GM21737 (cell line): Measurements from ENCODE around the gene ACTRT2.

Experiments
- ATAC-seq: cut with Tn5 transposase; IDR thresholded peaks from one replicate; pipeline ENCODE4 v1.9.1; 2021; ENCODE audit warnings: mild to moderate bottlenecking, moderate library complexity; ENCODE audit not compliant: unreplicated experiment

The ACTRT2 gene

DNA sequence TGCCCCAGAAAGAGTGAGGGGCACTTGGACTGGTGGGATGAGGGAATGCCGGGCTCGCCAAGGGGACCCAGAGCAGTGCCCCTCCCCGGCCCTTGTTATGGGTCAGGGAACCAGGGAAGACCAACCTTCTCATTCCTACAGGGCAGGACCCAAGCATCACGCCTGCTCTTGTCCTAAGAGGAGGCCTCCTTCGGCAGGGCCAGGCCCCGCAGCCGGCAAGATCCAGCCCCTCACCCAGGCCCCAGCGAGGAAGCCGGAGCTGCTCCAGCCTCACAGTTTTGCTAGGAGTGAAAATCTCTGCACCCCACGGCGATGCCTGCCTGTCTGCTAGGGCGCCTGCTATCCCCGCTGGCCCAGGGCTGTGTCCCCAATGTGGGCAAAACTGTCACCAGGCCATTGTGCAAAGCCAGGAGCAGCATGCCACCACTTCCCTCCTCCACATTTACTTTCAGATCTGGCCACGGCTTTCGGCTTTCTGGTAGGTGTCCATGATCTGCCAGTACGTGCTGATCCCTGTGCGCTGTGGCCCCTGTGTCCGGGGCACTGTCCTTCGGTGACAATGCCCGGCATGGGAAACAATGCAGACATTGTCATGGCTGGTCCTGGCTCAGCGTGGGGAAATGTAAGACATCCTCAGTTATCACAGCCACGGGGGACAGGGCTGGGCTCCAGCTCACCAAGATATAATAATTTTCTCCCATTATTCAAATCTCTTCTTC is 9.6 kb downstream of the ACTRT2 start:
- no peak for ATAC-seq

DNA sequence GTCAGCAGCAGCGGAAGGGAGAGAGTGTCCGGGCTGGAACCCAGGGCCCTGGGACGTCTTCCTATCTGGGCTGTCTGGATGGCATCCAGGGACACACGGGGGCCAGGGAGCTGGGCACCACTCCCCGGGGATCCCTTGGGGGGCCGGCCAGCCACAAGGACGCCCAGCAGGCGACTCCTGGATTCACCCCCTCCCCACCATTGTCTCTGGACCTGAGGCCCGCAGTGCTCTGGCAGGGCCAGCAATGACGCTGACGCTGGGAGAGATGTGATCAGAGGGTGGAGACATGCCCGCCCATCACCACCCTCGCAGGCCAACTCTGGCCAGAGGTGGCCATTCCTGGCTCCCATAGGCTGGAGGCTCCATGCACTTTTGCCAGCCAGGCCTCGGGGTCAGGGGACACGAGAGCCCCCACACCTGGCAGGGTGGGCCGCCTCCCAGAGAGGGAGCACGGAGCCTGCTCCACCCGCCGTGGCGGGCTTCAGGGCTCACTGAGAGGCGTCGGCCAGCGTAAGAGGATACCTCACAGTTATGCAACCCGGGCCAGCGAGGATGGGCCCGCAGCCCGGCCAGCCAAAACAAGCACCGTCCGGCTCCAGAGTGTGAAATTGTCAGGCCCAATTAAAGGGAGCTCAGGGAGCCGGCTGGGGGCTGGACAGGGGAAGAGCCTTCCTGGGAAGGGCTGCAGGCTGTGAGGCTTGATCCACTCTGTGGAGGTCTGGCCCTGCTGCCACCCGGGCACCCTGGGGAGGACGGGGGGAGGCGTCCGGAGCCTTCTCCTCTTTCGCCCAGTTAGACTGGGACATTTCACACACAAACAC is 10.3 kb downstream of the ACTRT2 start:
- no peak for ATAC-seq

DNA sequence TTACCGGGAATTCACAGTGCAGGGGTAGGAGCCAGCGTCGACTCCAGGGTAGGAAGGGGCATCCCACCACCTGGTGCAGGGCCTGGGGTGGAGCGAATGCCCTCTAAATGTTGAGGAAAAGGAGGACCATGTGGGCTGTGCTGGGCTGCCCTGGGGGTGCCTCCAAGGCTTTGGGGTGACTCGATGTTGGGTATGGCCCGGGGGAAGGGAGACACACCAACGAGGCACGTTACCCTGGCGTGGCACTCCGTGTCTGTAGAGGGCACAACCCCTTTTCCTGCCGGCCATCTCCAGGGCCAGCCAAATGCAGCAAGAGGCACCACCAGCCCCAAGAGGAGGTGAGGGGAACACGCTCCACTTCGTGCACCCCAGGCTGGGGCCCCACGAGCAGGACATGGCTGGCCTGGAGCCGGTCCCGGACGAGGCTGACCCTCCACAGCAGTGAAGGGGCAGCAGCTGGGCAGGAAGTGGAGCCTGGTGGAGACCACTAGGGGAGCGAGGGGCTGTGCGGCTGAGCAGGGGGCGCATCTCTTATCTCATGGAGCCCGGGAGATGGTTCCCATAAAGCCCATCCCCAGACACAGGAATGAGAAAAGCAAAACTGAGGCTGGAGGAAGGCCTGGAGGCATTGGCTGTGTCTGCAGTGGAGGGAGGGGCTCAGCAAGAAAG is 11.2 kb downstream of the ACTRT2 start:
- no peak for ATAC-seq

DNA sequence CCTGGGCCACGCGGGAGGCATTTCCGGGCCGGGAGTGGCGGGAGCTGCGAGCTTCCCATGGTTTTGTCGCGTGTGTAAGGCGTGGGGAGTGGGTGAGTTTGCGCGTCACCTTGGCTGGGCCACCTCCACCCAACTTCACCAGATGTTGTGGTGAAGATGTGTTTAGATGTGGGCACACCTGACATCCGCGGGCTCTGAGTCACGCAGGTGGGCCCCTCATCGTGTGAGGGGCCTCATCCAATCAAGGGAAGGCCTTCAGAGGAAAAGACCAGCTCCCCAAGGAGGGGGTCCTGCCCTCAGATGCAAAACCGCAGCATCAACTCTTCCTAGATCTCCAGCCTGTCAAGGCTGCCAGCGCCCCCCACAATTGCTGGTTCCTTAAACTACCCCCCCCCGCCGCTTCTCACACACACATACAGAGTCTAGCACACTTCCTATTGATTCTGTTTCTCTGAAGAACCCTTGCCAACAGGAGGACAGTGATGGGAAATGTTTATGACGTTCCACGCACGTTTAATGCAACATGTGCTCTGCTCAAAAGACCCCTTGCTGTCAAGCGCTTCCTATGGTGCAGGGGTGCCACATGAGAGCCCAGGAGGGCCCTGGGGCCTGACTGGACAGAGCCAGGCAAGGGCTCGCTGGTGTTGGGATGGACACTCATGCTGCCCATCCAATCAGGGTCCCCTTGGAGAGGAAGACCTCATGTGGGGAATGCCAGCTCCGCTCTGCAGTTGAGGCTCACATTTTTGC is 11.9 kb downstream of the ACTRT2 start:
- no peak for ATAC-seq

DNA sequence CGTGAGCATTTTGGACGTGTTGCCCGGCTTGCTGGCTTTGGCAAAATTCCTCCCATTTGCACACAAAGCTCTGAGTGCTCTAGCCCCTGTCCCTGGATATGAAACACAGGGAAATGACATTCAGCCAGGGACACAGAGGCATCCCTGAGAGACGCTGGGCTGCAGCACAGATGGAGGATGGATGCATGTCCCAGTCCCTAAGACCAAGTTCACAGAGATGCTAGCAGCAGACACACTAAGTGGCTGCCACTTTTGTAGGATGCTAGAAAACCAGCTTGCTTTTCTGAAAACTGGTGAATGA is 12.5 kb downstream of the ACTRT2 start:
- no peak for ATAC-seq

DNA sequence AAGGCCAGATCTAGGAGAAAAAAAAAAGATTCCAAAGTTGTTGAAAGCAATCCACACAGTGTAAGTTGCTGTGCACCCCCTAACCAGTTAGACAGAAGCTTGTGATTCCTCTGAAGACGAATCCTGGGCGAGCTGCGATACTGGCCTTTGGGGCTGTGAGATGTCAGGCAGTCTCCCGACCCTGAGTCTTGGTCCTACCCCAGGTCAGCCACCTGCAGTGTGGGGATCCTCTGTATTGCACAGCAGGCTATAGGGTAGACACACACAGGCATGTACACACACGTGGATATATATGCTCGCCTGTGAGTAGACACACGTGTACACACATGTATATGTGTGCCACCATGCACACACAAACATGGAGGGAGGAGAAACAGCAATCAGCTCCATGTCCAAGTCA is 12.9 kb downstream of the ACTRT2 start:
- no peak for ATAC-seq

DNA sequence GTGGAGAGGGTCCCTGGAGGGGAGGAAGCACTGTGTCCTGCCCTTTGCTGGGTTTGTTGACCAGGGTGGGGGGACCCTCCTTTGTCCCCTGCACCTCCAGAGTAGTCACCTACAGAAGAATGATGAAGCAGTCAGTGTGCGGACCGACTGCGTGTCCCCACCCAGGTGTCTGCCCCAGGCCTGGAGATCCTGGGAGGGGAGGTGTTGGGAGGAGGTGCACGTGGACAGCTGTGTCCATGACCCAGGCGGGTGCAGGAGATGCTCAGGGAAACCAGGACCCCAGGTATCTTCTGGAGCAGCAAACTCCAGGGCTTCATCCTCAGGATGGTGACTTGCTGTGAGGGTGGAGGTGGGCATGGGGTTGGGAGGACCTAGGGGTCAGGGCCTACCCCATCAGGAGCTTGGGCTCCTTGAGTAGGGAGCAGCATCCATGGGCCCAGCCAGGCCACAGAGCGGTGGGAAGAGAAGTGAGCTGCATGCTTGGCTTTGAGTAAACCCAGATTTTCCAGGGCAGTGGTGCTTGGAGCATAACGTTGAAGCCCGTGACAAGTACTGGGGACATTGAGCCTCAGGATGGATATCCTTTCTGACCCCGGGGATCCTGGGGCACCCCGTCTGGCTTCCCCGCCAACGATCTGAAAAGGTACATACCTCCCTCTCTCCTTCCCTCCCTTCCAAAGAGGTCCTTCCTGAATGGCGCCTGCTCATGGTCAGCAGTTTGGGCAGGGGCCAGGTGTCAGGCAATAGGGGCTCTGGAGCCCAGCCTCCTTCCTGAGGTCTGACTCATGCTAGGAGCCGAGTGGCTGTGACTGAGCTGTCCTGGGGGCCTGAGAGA is 13.7 kb downstream of the ACTRT2 start:
- ATAC-seq: no peak

DNA sequence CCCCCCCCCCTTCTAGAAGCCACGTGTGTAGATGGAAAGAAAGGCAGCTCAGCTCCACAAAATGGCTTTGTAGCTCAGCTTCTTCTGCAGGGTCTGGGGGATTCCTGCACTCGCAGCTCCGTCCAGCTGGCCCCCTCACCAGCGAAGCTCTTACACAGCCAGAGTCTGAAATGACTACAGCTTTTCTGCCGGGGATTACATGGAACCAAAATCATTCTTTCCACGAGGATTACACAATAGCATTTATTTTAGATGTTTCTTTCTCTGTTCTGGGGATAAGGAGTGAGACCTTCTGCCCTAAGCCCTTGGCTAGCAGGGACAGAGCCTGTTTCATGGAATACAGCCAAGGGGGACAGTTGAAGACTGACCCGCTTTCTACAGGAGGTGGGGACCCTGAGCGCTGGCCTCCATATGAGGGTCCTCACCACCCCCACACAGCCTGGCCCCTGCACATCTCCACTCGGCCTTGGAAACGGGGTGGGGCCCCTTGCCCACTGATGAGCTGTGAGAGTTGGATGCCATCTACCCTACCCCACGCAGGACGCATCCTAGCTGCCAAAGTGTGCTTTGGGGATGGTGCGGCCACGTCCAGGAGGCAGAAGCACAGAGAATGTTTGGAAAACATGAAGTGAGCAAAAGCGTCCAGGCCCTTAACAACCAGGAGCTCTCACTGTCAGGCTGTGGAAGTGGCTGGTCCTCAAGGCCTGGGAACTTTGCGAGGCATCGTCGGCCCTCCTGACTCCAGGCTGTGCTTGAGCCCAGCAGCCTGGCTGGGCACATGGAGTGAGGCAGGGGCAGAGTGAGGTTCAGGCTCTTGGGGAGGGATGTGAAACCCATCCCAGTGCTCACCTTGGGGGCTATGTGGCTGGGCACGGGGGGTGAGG is 14.5 kb downstream of the ACTRT2 start:
- no peak for ATAC-seq

DNA sequence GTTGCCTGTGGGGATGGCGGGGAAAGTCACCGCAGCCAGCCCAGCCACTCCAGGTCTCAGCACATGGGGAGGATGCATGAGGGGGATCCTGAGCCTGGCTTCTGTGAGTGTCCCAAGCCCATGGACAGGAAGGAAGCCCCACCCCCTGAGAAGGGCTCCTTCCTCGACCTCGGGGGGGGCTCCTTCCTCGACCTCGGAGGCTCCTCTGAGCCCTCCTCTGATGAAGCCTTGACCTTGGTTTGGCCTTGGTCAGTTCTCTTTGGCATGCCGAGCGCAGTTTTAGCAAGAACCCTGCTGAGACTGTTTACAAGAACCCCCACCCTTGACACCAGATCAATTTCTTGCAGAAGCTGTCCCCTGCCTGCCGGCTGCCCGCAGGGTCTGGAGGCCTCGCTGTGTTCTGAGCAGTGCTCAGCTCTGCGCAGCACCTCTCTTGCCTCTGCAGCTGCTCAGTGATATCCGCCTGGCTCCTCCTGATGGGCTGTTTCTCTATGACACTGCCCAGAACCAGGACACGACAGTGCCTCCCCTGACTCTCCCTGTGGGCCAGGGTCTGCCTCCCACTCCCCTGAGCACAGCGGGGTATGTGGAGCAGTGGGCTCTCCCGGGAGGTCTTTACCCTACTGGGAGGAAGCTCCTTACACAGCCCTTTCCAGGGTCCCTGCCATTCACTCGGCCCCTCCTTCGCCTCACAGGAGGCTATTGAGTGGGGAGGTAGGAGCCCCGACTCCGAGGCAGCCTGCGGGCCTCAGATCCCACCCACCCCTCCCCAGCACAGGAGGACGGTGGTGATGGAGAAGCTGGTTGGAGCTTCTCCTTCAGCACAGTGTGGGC is 15.4 kb downstream of the ACTRT2 start:
- no peak for ATAC-seq

DNA sequence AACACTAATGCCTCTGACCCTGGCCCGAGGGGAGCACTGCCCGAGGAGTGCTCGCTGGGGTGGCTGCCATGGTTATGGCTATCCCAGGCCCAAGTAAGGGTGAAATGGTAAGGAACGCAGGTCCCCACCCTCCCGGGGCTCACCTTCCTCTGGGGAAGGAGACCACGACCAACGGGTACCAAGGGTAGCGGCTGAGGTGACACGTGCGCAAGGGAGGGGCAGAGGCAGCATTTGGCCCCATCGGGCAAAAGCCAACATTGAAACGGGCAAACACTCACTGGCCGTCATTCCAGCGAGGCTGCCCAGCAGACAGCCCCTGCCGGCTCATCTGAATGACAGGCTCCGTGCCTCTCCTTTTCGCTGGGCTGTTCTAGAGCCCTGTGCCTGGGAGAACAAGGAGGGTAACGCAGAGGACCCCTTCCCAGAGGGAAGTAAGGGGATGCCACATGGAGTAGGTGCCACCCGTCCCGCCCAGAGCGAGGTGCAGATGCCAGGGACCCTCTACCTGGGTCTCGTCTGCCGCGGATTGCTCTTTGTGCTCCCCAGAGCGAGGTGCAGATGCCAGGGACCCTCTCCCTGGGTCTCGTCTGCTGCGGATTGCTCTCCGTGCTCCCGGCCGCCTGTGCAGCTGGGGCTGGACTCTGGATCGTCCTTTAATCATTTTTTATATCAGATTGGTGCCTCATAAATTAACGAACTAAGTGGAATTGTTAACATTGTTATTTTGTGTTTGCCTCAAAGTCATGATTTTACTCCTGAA is 16.2 kb downstream of the ACTRT2 start:
- ATAC-seq: no peak

DNA sequence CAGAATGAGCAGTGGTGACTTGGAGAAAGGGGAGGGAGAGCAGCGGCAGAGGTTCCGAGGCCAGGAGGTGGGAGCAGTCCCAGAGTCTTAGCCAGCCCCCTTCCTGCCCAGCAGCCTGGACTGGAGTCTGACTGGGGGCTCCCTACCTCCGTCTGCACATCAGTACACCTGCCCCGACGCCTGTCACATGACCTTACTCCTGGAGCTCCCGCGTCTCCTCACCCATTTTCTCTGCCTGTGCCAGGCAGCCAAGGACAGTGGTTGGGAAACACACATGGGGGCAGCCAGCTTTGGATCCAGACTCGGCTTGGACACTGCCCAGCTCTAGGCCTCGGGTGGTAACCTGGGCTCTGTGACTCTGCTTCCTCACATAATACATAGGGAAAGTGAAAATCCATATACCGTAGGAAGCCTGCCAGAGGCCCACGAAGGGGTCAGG is 16.9 kb downstream of the ACTRT2 start:
- no peak for ATAC-seq

DNA sequence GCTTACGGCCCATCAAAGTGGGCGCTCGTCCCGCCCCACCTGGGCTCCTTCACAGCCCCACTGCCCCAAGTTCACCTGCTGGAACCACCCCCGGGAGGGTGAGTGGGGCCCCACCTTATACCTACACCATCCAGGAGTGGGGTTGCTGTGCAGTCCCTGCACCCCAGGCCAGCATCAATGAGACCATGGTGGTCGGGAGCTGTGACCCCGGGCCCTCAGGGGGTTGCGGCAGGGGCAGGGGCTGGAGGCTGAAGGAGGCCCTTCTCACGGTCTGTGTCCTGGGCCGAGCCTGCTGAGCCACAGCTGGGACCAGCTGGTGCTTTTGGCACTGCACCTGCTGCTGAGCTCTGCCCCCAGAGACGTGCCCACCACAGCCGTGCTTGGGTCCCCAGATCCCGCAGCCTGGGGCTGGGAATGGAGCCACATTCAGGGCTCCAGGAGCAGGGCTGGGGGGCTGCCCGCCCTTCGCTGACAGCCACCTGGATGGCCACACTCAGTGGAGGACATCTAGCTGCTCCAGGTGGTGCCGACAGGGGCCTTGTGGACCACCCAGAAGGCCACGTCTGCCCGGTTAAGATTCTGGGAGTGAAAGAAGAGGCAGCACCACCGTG is 17.4 kb downstream of the ACTRT2 start:
- no peak for ATAC-seq

DNA sequence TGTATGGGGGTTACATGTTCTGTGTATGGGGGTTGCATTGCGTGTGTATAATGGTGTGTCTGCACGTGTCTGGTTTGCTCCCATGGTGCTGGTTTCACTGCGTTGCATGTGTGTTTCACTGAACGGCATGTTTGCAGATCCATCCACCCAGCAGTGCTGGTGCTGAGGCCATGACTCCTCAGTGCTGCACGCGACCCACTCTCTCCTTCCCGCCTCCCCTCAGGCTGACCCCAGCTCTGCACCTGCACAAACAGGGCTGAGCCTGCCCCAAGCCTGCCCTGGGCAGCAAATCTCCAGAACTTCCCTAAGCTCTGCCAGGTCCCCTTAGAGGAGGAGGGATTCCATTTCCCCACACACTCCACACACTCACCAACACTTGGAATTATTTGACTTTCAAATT is 18.7 kb downstream of the ACTRT2 start:
- ATAC-seq: no peak

DNA sequence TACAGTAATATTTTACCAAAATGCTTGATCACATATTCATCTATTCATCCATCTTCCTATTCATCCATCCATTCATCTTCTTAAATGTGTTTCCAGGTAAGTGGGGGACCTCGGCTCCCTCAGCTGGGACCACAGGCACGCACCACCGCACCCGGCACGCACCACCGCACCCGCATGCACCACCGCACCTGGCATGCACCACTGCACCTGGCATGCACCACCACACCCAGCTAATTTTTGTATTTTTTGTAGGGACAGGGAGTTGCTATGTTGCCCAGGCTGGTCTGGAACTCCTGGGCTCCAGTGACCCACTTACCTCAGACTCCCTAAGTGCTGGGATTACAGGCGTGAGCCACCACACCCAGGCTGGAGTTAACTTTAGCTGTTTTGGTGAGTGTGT is 21.2 kb downstream of the ACTRT2 start:
- ATAC-seq: no peak

DNA sequence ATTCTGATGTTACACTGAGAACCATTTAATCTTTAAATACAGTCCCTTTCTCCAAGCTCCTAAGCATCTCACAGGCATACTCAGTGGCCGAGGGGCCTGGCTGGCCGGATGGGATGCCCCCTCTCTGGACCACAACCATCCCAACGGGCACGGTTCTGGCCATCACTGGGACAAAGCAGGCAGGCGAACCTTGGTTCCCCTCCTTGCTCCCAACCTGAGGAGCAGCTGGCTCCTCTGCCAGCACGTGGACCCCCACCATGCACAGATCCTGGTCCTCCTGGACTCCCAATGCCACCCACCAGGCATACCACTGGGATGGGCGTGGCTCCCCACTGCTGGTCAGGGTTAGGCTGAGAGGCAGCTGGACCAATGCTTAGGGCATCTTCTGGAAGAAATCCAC is 27.9 kb downstream of the ACTRT2 start:
- ATAC-seq: no peak

DNA sequence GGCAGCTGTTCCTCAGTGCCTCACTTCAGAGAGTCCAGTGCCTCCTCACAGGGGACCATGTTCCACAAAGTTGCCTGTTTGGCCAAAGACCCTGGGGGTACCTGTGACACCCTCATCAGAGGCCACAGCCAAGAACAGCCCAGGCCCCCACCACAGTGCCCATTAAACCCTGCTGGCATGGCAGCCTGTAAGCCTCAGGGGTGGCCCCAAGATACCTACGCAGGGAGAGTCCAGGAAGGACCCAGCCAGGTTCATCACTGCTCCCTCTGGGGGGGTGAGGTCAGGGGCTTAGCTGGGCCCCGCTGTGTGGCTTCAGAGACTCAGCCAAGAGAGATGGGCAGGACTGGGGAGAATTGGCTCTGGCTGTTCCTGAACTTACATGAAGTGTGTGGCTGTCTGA is 28.6 kb downstream of the ACTRT2 start:
- ATAC-seq: no peak

DNA sequence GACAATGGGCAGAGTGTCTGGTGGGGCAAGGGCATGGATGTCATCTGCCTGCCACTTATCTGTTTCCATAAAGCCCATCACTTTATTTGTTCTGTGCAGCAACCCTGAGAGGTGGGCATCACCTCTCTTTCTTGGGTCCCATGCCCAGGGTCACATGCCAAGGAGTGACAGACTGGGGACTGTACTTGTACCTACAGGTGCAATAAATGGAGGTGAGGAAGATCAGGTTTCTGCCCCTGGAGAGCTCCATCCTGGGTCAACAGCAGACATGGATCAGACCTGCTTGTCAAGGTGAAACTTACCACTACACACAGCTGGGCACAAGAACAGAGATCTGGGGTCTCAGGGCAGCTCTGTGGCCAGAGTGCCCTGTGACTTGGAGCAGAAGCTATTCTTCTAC is 29.3 kb downstream of the ACTRT2 start:
- ATAC-seq: no peak
